GM13976 (cell line): ENCODE measurements around the gene R3HDM2.

Source experiments
- DNase-seq: peaks from one replicate; pipeline ENCODE4 v3.0.0; 2012; ENCODE audit warnings: low spot score
- CTCF ChIP-seq: IDR thresholded peaks from 2 replicates; pipeline ENCODE4 v1.5.1; 2012; ENCODE audit warnings: borderline replicate concordance, mild to moderate bottlenecking; ENCODE audit not compliant: insufficient read depth; ENCODE audit errors: extremely low read depth, missing control alignments, control extremely low read depth
- in situ Hi-C: fragments of 300-500 bp; cut with MboI; formaldehyde crosslinking; loops from one replicate; pipeline ENCODE4 v1.12.0; 2022; ENCODE audit warnings: low sequenced_read_pairs, mixed read lengths, inconsistent platforms; ENCODE audit not compliant: unreplicated experiment

The R3HDM2 gene

GRCh38 chr12:57261428-57261865 lies 169.4 kb downstream of the R3HDM2 start:
- no peak for DNase-seq
- TF ChIP-seq CTCF = no peak
- in situ Hi-C loops = no loop called here

DNA sequence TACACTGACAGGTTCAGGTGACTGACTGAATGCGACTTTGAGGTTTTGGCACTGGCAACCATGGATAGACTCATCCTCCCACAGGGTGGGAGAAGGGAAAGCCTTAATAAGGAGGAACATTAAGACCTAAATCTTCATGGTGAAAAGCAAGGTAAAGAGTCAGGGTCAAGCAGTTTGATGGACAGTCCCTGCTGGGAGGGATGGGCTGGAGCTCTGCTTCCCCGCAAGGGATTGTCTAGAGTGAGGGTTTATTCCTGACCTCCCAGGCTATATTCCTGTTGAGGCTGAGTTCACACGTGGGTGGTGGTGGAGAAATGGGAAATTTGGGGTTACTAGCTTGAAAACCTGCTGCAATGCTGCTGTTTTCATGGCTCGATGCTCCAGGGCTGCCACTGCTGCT lies 170.5 kb downstream of the R3HDM2 start:
- no peak for DNase-seq
- in situ Hi-C loops = no loop called here
- TF ChIP-seq CTCF = no peak

DNA sequence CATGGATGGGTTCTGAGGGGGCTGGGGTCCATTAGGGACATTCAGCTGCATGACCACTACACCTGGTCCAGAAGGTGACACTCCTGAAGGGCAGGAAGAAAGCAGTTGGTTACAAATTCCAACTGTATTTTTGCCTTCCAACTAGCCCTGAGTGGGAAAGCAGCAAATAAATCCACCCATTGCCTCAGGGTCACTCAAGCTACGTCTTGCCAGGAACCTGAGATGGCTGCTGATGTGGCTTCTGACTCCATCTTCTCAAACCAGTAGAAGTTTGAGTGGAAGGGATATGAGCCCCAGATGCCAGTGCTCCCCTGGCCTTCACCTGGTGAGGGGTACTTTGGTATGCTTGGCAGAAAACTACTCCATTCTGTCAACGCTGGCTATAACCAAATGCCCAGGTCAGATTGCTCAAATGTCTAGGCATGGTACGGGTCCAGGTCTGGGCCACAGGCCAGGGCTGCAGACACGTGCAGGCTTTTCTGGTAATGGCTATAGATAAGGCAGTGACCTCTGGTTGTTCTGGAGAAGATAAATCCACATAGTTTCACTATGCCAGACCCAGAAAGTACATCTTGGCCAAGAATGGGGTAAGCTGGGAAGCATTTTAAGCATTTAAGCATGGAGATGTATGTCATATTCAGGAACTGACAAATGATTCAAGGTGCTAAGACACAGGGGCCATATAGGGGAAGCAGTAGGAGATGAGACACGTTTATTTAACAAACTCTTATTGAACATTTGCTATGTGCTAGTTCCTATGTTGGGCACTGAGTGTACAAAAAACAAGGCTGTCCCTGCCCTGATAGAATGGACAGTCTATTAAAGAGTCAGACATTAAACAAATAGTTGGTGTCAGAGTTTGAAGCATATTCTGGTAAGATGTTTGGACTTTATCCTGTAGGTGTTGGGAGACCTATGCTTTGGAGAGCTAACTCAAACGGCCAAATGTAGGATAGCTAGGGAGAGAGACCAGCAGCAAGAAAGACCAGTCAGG lies 171.6 kb downstream of the R3HDM2 start:
- no peak for DNase-seq
- in situ Hi-C loops = no loop called here
- no peak for TF ChIP-seq CTCF

- no peak for DNase-seq
- in situ Hi-C loops = no loop called here
- no peak for TF ChIP-seq CTCF
These were observed 174.9 kb downstream of the R3HDM2 start for GRCh38 chr12:57255916-57256315.

GRCh38 chr12:57254506-57255280 lies 176.2 kb downstream of the R3HDM2 start:
- DNase-seq = no peak
- TF ChIP-seq CTCF = no peak
- in situ Hi-C loops = no loop called here

DNA sequence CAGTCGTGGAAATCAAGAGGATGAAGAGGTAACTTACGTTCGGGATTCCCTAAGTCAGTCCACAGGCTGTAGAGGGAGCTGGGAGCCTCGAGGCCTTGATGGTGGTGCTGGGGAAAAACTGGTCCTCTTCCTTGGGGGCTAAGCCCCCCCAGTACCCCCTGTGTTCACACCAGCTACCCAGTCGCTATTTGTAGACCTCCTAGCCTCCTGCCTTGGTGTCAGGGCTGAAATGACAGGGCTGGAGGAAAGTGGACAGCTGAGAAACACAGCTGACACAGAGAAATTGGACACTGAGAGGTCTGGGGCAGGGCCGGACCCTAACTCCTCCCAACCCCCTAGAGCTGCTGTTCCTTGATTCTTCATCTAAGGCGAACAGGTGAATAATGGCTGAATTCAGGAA lies 179.9 kb downstream of the R3HDM2 start, which contains the start of gene STAC3:
STAC3 (minus strand) TSS at position 232 of the 400 bp plus-strand sequence. CDS start 1,551 bp downstream, outside the sequence.
- no peak for TF ChIP-seq CTCF
- no peak for DNase-seq
- in situ Hi-C loops = no loop called here
